Memory B cell (primary cell): ENCODE measurements around the gene DAGLB.

Experiments
- ATAC-seq: fragments of 150-1000 bp; cut with Tn5 transposase; 2 replicates; pipeline ENCODE4 v1.10.0; 2021; ENCODE audit warnings: low read depth, mild to moderate bottlenecking, moderate library complexity
- DNase-seq, 2 donors: peaks; one replicate each; pipeline ENCODE4 v3.0.0; 2022; ENCODE audit warnings: low spot score in 2 of 2
- H3K27ac Mint-ChIP-seq: one replicate; pipeline ENCODE4 v1.8.0; 2022; ENCODE audit warnings: mild to moderate bottlenecking, moderate library complexity, mixed read lengths
- H3K27me3 Mint-ChIP-seq: one replicate; pipeline ENCODE4 v1.8.0; 2022; ENCODE audit warnings: mixed read lengths
- H3K36me3 Mint-ChIP-seq: one replicate; pipeline ENCODE4 v1.8.0; 2022; ENCODE audit warnings: mild to moderate bottlenecking, mixed read lengths
- H3K4me1 Mint-ChIP-seq: one replicate; pipeline ENCODE4 v1.8.0; 2022; ENCODE audit warnings: mixed read lengths
- H3K4me3 Mint-ChIP-seq: one replicate; pipeline ENCODE4 v1.8.0; 2022; ENCODE audit warnings: mild to moderate bottlenecking, moderate library complexity, mixed read lengths
- H3K9me3 Mint-ChIP-seq: one replicate; pipeline ENCODE4 v1.8.0; 2022; ENCODE audit warnings: mixed read lengths

The DAGLB gene

GRCh38 chr7:6447581-6448199 lies at the start of gene DAGLB:
Gene DAGLB (minus strand): TSS chr7:6447954. CDS start chr7:6447842, 112 bp downstream.
- peaks cover 15% of the 10 kb centered on the region for H3K4me1 Mint-ChIP-seq
- DNase-seq = peak; percentile 95 to 97
- H3K27me3 Mint-ChIP-seq = no peaks in the 10 kb centered on the region

GRCh38 chr7:6497637-6497905 lies 49.8 kb upstream of the DAGLB start:
- no peaks in the 10 kb centered on the region for H3K36me3 Mint-ChIP-seq
- H3K4me1 Mint-ChIP-seq = no peaks in the 10 kb centered on the region
- no peak overlapping the region for H3K4me3 Mint-ChIP-seq
- ATAC-seq (no peak), DNase-seq (no peak)
- no peak overlapping the region for H3K27ac Mint-ChIP-seq
- H3K27me3 Mint-ChIP-seq = no peaks in the 10 kb centered on the region
- H3K9me3 Mint-ChIP-seq = no peaks in the 10 kb centered on the region

More at GRCh38 chr7:6447581-6448199, at the start of gene DAGLB:
- peak; percentile 87 for ATAC-seq
- peaks cover 15% of the 10 kb centered on the region for H3K36me3 Mint-ChIP-seq
- H3K9me3 Mint-ChIP-seq = no peaks in the 10 kb centered on the region
- peak within 1 kb of the TSS; percentile 91 for H3K27ac Mint-ChIP-seq
- peak within 1 kb of the TSS; percentile 90 for H3K4me3 Mint-ChIP-seq

GRCh38 chr7:6496842-6497636 lies 49.3 kb upstream of the DAGLB start:
- ATAC-seq (no peak), DNase-seq (no peak)
- Mint-ChIP-seq H3K36me3 (no peaks in the 10 kb centered on the region), H3K27me3 (no peaks in the 10 kb centered on the region), H3K4me3 (no peak overlapping the region), H3K4me1 (no peaks in the 10 kb centered on the region), H3K27ac (no peak overlapping the region), H3K9me3 (no peaks in the 10 kb centered on the region)

- Mint-ChIP-seq H3K27ac (no peak overlapping the region), H3K27me3 (peaks cover 2% of the 10 kb centered on the region), H3K4me3 (no peak overlapping the region), H3K4me1 (no peaks in the 10 kb centered on the region), H3K9me3 (no peaks in the 10 kb centered on the region), H3K36me3 (no peaks in the 10 kb centered on the region)
- no peak for DNase-seq
- no peak for ATAC-seq
Measured at GRCh38 chr7:6495597-6496262, 48.0 kb upstream of the DAGLB start.

- Mint-ChIP-seq H3K27ac (no peak overlapping the region), H3K36me3 (no peaks in the 10 kb centered on the region), H3K9me3 (no peaks in the 10 kb centered on the region), H3K4me3 (no peak overlapping the region), H3K27me3 (peaks cover 2% of the 10 kb centered on the region), H3K4me1 (no peaks in the 10 kb centered on the region)
- no peak for DNase-seq
- ATAC-seq = no peak
Measured at GRCh38 chr7:6494365-6494764, 46.6 kb upstream of the DAGLB start.

- Mint-ChIP-seq H3K4me3 (no peak overlapping the region), H3K27ac (no peak overlapping the region), H3K9me3 (no peaks in the 10 kb centered on the region), H3K36me3 (no peaks in the 10 kb centered on the region), H3K27me3 (peaks cover 2% of the 10 kb centered on the region), H3K4me1 (no peaks in the 10 kb centered on the region)
- ATAC-seq (no peak), DNase-seq (no peak)
Measured at GRCh38 chr7:6491194-6491593, 43.4 kb upstream of the DAGLB start.

GRCh38 chr7:6489612-6490011 lies 41.9 kb upstream of the DAGLB start:
- ATAC-seq (peak; percentile 34), DNase-seq (no peak)
- H3K27ac Mint-ChIP-seq = no peak overlapping the region
- H3K27me3 Mint-ChIP-seq = peaks cover 2% of the 10 kb centered on the region
- H3K36me3 Mint-ChIP-seq = no peaks in the 10 kb centered on the region
- peaks cover under 1% of the 10 kb centered on the region for H3K4me1 Mint-ChIP-seq
- H3K4me3 Mint-ChIP-seq = no peak overlapping the region
- no peaks in the 10 kb centered on the region for H3K9me3 Mint-ChIP-seq

- ATAC-seq = no peak
Measured at GRCh38 chr7:6487184-6487545, 39.4 kb upstream of the DAGLB start.

GRCh38 chr7:6486438-6487183 lies 38.9 kb upstream of the DAGLB start:
- no peaks in the 10 kb centered on the region for H3K27me3 Mint-ChIP-seq
- H3K36me3 Mint-ChIP-seq = no peaks in the 10 kb centered on the region
- peaks cover 5% of the 10 kb centered on the region for H3K4me1 Mint-ChIP-seq
- no peak for ATAC-seq
- H3K4me3 Mint-ChIP-seq = no peak overlapping the region
- DNase-seq = no peak
- H3K27ac Mint-ChIP-seq = no peak overlapping the region
- H3K9me3 Mint-ChIP-seq = no peaks in the 10 kb centered on the region

More at GRCh38 chr7:6487184-6487545, 39.4 kb upstream of the DAGLB start:
- H3K27me3 Mint-ChIP-seq = peaks cover 2% of the 10 kb centered on the region
- H3K36me3 Mint-ChIP-seq = no peaks in the 10 kb centered on the region
- H3K4me1 Mint-ChIP-seq = peaks cover 5% of the 10 kb centered on the region
- H3K27ac Mint-ChIP-seq = no peak overlapping the region
- no peak overlapping the region for H3K4me3 Mint-ChIP-seq
- no peaks in the 10 kb centered on the region for H3K9me3 Mint-ChIP-seq
- DNase-seq = no peak

- ATAC-seq (no peak), DNase-seq (no peak)
- peaks cover 5% of the 10 kb centered on the region for H3K36me3 Mint-ChIP-seq
- H3K4me1 Mint-ChIP-seq = peaks cover 23% of the 10 kb centered on the region
- H3K27me3 Mint-ChIP-seq = no peaks in the 10 kb centered on the region
- peak overlapping the region; percentile 90 for H3K4me3 Mint-ChIP-seq
- H3K9me3 Mint-ChIP-seq = no peaks in the 10 kb centered on the region
- peak overlapping the region; percentile 35 for H3K27ac Mint-ChIP-seq
Measured at GRCh38 chr7:6482743-6483119, 35.0 kb upstream of the DAGLB start.

- peaks cover 5% of the 10 kb centered on the region for H3K36me3 Mint-ChIP-seq
- no peaks in the 10 kb centered on the region for H3K9me3 Mint-ChIP-seq
- no peak overlapping the region for H3K27ac Mint-ChIP-seq
- peak overlapping the region; percentile 90 for H3K4me3 Mint-ChIP-seq
- DNase-seq (no peak), ATAC-seq (no peak)
- peaks cover 26% of the 10 kb centered on the region for H3K4me1 Mint-ChIP-seq
- H3K27me3 Mint-ChIP-seq = no peaks in the 10 kb centered on the region
Measured at GRCh38 chr7:6482307-6482706, 34.6 kb upstream of the DAGLB start.

- H3K27me3 Mint-ChIP-seq = no peaks in the 10 kb centered on the region
- ATAC-seq (no peak), DNase-seq (no peak)
- peaks cover 27% of the 10 kb centered on the region for H3K4me1 Mint-ChIP-seq
- H3K36me3 Mint-ChIP-seq = peaks cover 5% of the 10 kb centered on the region
- H3K27ac Mint-ChIP-seq = no peak overlapping the region
- H3K9me3 Mint-ChIP-seq = no peaks in the 10 kb centered on the region
- H3K4me3 Mint-ChIP-seq = peak overlapping the region; percentile 46
Measured at GRCh38 chr7:6481445-6481844, 33.7 kb upstream of the DAGLB start.

GRCh38 chr7:6480323-6480660 lies 32.5 kb upstream of the DAGLB start:
- Mint-ChIP-seq H3K4me3 (no peak overlapping the region), H3K4me1 (peaks cover 29% of the 10 kb centered on the region), H3K27me3 (no peaks in the 10 kb centered on the region), H3K9me3 (no peaks in the 10 kb centered on the region), H3K27ac (no peak overlapping the region), H3K36me3 (peaks cover 5% of the 10 kb centered on the region)
- no peak for ATAC-seq
- no peak for DNase-seq

GRCh38 chr7:6479067-6479466 lies 31.3 kb upstream of the DAGLB start:
- peaks cover 27% of the 10 kb centered on the region for H3K4me1 Mint-ChIP-seq
- H3K4me3 Mint-ChIP-seq = no peak overlapping the region
- H3K27me3 Mint-ChIP-seq = no peaks in the 10 kb centered on the region
- no peak for DNase-seq
- no peak overlapping the region for H3K27ac Mint-ChIP-seq
- no peak for ATAC-seq
- peaks cover 5% of the 10 kb centered on the region for H3K36me3 Mint-ChIP-seq
- no peaks in the 10 kb centered on the region for H3K9me3 Mint-ChIP-seq
